Astrocyte (in vitro differentiated cells and primary cell): ENCODE results near the gene RTRAF.

Source experiments
- EZH2 ChIP-seq: IDR thresholded peaks from 2 replicates; pipeline ENCODE4 v1.6.1; 2012; ENCODE audit warnings: mild to moderate bottlenecking, low read length, inconsistent platforms; ENCODE audit not compliant: insufficient read depth
- TF ChIP-seq, protein P1 (sequence below): IDR thresholded peaks from 2 replicates; pipeline ENCODE4 v1.5.1; 2011; ENCODE audit warnings: low read depth, mild to moderate bottlenecking, inconsistent platforms, low read length, moderate library complexity; ENCODE audit not compliant: insufficient read depth

DNA sequence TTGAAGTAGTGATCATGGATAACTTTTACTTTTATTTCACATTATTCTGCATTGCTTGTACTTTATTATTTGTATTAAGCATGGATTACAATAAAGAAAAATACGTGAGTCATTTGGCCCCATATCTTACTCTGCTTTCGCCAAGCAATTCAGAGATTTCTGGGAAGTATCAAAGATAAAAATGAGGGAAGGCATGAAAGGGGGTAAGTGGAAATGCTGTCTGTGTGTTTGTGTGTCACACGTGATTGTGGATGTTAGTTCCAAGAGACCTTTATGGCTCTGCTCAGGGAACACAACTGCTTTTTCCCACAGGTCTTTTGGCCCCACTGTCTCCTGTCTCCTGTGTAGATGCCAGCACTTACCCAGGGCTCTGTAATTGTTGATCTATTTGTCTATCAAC lies 69.0 kb downstream of the RTRAF start:
- TF ChIP-seq, protein P1, sequence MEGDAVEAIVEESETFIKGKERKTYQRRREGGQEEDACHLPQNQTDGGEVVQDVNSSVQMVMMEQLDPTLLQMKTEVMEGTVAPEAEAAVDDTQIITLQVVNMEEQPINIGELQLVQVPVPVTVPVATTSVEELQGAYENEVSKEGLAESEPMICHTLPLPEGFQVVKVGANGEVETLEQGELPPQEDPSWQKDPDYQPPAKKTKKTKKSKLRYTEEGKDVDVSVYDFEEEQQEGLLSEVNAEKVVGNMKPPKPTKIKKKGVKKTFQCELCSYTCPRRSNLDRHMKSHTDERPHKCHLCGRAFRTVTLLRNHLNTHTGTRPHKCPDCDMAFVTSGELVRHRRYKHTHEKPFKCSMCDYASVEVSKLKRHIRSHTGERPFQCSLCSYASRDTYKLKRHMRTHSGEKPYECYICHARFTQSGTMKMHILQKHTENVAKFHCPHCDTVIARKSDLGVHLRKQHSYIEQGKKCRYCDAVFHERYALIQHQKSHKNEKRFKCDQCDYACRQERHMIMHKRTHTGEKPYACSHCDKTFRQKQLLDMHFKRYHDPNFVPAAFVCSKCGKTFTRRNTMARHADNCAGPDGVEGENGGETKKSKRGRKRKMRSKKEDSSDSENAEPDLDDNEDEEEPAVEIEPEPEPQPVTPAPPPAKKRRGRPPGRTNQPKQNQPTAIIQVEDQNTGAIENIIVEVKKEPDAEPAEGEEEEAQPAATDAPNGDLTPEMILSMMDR: no peak
- no peak for TF ChIP-seq EZH2
